Measurements from ENCODE around the gene ATP2A1.
A peak's percentile ranks its signal among the peaks of the same experiment; 100 is the strongest.

ATP2A1 gene

GRCh38 chr16:28869201-28869600, 9.1 kb upstream of the ATP2A1 start:
- H3K36me3 ChIP-seq (ENCODE audit: control insufficient read depth in 2 of 2, insufficient read depth in 1 of 2, low read length in 2 of 2), result peaks cover 17 to 76% of the 10 kb centered on the region in 2 experiments; a peak in 2 of 3 replicates
- TF ChIP-seq YY1 (tag by site-specific recombination; IDR thresholded peaks at IDR 0.05) (no peak), SALL2 (tag by site-specific recombination; IDR thresholded peaks at IDR 0.05; ENCODE audit: borderline replicate concordance) (no peak), BCL6B (tag by site-specific recombination; IDR thresholded peaks at IDR 0.05) (no peak)
- H3K27ac ChIP-seq (ENCODE audit: extremely low read depth, low read depth, low read length), result no peak overlapping the region
- ChIA-PET POLR2A (no interaction called here), CTCF (no interaction called here)
- no peak overlapping the region for H3K4me3 ChIP-seq (ENCODE audit: low read depth, low read length)
- H3K4me1 ChIP-seq (ENCODE audit: control insufficient read depth, insufficient read depth, low read length), result no peaks in the 10 kb centered on the region
- no peaks in the 10 kb centered on the region for H3K9me3 ChIP-seq (ENCODE audit: control insufficient read depth, insufficient read depth, low read depth, low read length)

GRCh38 chr16:28872952-28873351, 5.3 kb upstream of the ATP2A1 start:
- Histone ChIP-seq H3K4me1 (ENCODE audit: control insufficient read depth, insufficient read depth, low read length) (no peaks in the 10 kb centered on the region), H3K9me3 (ENCODE audit: control insufficient read depth, insufficient read depth, low read depth, low read length) (no peaks in the 10 kb centered on the region), H3K27ac (ENCODE audit: extremely low read depth, low read depth, low read length) (no peak overlapping the region), H3K4me3 (ENCODE audit: low read depth, low read length) (no peak overlapping the region), H3K36me3 (ENCODE audit: control insufficient read depth in 2 of 2, insufficient read depth in 1 of 2, low read length in 2 of 2) (peaks cover 17 to 60% of the 10 kb centered on the region in 2 experiments; a peak in 2 of 3 replicates)
- ChIA-PET CTCF (interaction anchor here (0.6 to 3.4 kb wide), 5 partner anchors 8 to 72 kb away, joined by 3 to 19 read pairs (median 6); partner anchors contain the start of genes RABEP2 and SH2B1), POLR2A (interaction anchor here (1.6 kb wide), 1 partner anchor 9 kb away, joined by 8 read pairs; the partner anchor contains the start of gene SH2B1)
- TF ChIP-seq ZNF560 (tag by site-specific recombination; IDR thresholded peaks at IDR 0.05; ENCODE audit: borderline replicate concordance) (no peak), ZNF132 (tag by site-specific recombination; IDR thresholded peaks at IDR 0.05; ENCODE audit: borderline replicate concordance) (no peak), ZNF645 (tag by site-specific recombination; IDR thresholded peaks at IDR 0.05) (no peak), ZNF280D (tag by site-specific recombination; IDR thresholded peaks at IDR 0.05) (no peak)

- ChIA-PET POLR2A (interaction anchor here (1.6 kb wide), 1 partner anchor 10 kb away, joined by 8 read pairs; the partner anchor contains the start of gene SH2B1), CTCF (interaction anchor here (0.5 to 3.4 kb wide), 10 partner anchors 9 to 102 kb away, joined by 3 to 19 read pairs (median 3); partner anchors contain the start of genes RABEP2 and SH2B1)
- Histone ChIP-seq H3K4me3 (ENCODE audit: low read depth, low read length) (no peak overlapping the region), H3K4me1 (ENCODE audit: control insufficient read depth, insufficient read depth, low read length) (peaks cover 2% of the 10 kb centered on the region), H3K36me3 (ENCODE audit: control insufficient read depth in 2 of 2, insufficient read depth in 1 of 2, low read length in 2 of 2) (peaks cover 14 to 57% of the 10 kb centered on the region in 2 experiments; a peak in 2 of 3 replicates), H3K27ac (ENCODE audit: extremely low read depth, low read depth, low read length) (no peak overlapping the region), H3K9me3 (ENCODE audit: control insufficient read depth, insufficient read depth, low read depth, low read length) (no peaks in the 10 kb centered on the region)
- TF ChIP-seq EGR2 (tag by site-specific recombination; IDR thresholded peaks at IDR 0.05; ENCODE audit: low read depth) (no peak), PATZ1 (tag by site-specific recombination; IDR thresholded peaks at IDR 0.05) (peak; percentile 63), CTCF (tag by site-specific recombination; IDR thresholded peaks at IDR 0.05) (peak; percentile 78), BCL11A (tag by site-specific recombination; IDR thresholded peaks at IDR 0.05; ENCODE audit: low read depth) (no peak), ZNF341 (tag by site-specific recombination; IDR thresholded peaks at IDR 0.05; ENCODE audit: low read depth) (peak; percentile 35; the same call in 1 of the 2 replicates), KLF1 (tag by site-specific recombination; IDR thresholded peaks at IDR 0.05) (0 out of 2 replicates have a peak, but pooled peaks have one; percentile 33), PRDM10 (tag by site-specific recombination; IDR thresholded peaks at IDR 0.05) (peak; percentile 56), GLIS2 (tag by site-specific recombination; IDR thresholded peaks at IDR 0.05) (no peak)
Measured at GRCh38 chr16:28873543-28874201, 4.6 kb upstream of the ATP2A1 start.
